Measurements from ENCODE around the gene SLC22A4.

SLC22A4 gene

DNA sequence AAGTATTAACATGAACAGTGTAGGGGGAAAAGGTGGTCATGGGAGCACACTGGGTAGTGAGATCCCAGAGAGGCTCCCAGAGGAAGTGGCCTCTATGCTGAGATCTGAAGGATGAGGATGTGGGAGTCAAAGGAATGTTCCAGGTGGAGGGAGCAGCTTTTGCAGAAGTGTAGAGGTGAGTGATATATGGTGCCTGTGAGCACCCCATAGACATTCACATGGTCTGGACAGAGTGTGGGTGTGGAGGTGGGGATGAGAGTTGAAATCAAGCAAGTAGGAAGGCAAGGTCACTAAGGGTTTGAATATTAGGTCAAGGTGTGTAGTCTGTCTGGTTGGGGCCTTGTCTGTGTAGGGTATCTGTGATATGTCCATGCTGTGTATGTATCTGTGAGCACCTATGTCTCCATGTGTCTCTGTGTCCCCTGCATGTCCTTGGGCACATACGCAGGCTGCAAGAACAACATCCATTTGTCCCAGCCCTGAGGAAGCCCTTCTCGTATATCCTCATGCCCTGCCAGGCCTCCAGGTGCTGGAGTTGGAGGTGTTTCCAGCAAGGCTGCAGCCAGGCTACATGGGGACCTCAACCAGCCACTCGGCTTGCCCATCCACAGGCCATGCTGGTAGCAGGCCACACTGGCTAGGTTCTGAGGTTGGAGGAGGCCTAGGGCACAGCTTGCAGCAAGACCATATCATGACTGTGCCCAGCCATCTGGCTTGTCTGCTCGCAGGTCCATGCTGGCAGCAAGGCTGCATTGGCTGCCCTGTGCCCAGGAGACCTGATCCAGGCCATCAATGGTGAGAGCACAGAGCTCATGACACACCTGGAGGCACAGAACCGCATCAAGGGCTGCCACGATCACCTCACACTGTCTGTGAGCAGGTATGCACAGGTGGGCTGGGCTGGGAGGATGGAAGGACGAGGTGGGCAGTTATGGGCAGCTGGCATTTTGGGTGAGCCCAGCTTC lies 32.0 kb upstream of the SLC22A4 start:
- H3K27ac ChIP-seq, result no peak overlapping the region
- DNase-seq (ENCODE audit: low read depth, low spot score), result no peak

DNA sequence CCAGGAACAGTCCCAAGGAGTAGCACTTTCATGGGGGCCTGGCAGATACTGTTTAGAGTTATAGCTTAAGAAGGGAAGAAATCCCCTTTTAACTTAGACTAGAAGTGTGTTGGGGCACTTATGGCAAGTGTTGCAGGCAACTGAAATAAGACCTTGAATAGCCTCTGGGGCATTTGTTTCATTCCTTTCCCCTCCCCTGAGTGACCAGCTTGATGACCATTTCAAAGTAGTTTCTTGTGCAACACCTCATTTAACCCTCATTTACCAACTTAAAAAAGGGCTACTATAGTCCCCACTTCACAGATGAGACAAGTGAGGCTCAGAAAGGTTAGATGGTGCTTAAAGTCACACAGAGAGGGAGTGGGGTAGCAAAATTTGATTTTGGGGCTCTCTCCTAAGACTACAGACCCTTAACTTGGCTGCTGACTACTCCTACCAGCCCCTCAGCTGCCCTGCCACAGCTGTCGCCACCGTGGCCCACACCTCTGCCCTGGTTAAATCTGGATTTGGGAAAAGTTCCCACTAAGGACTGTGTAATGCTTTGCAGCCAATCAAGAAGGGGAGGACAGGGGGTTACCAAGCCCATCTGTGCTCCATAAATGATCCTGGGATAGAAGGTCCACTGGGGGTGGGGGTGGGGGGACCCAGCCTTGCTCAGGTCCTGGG lies 31.2 kb upstream of the SLC22A4 start:
- no peak overlapping the region for H3K27ac ChIP-seq
- DNase-seq (ENCODE audit: low read depth, low spot score), result no peak

DNA sequence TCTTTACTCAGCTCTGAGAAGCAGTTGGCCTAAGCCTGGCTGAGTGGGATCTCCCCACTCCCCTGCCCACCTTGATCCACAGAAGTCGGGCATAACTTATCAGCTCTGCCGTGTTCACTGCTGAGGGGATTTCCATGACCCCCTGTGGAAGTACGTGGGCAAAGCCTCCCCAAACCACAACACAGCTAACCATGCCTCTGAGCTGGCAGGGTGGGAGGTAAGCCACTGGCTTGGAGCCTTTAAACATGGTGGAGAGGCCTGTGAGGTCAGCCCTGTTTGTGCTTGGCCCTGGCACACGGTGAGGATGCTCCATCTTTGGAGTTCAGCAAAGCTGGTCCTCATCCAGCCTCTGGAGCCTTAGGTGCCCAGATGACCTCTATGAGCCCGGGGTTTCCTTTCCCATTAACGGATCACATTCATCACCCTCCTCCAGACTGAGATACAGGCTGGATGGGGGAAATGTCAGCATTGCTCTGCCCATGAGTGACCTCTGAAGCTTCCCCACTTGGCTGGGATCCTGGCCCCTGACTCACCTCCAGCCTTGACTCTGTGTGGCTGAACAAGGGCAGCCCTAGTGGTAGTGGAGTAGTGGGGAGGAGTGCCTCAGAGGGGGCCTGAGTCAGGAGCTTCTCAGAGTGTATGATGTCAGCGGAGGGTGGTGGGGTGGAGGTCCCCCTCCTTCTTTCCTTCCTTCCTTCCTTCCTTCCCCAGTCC lies 30.5 kb upstream of the SLC22A4 start:
- DNase-seq (ENCODE audit: low read depth, low spot score), result no peak
- peak overlapping the region; percentile 7 for H3K27ac ChIP-seq

DNA sequence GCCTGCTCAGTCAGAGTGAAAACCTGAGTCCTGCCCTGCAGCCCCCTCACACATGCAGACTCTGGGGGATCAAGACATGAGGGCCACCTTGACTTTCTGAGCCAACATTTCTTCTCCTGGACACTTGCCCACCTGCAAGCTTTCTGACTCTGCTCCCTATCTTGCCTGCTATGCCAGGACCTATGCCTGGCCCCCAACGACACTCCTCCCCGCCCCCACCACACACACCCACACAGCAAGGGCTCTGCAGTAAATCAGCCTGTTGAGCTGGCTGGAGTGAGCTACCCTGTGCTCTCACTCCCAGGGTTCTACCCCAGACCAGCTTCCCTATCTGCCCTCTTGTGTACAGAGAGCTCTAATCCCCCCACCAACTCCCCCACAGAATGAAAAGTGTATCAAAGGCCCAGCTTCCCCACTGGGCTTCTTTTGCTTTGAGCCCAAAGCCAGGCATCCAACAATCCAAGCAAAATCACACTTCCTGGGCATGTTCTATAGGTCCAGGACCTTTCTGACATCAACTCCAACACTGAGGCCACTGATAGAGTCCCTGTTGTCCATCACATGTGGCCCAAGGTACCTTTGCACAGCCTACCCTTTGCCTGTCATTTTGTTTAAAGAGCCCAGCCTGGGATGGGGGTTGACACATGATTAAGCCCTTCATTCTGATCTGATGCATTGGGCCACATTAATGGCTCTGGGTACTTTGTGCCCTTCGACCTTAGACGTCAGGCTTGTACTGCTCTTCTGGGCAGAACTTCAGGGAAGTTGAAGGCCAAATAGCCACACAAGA lies 29.5 kb upstream of the SLC22A4 start:
- DNase-seq (ENCODE audit: low read depth, low spot score), result no peak
- H3K27ac ChIP-seq, result peak overlapping the region; percentile 48

DNA sequence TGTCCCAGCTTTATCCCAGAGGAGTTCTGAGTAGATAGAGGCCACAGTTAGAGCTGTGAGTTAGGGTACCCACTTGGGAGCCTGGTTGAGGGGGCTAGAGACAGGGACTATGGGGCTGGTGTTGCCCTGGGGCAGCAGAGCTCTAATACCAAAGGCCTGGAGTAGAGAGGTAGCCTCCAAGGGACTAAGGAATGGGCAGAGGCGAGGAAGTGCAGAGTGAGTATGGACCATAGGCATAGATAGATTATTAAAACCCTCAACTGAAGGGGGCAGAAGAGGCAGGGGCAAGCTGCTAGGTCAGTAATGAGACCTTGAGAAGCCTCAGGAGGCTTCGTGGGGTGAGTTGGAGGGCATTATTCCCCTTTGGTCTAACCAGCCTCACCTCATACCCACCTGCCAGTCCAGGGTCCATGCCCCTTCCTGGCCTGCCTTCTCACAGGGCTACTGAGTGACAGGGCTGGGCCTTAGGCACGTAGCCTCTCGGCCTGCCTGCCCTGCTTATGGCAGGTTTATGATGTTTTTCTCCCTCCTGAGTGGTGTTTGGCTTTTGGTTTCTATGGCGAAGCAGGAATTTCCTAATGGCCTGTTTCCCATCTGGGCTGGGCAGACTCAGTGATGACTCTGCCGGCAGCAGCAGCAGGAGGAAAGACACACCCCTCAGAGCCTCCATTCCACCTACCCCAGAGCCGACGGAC lies 28.7 kb upstream of the SLC22A4 start:
- peak overlapping the region; percentile 48 for H3K27ac ChIP-seq
- peak; percentile 43 for DNase-seq (ENCODE audit: low read depth, low spot score)

DNA sequence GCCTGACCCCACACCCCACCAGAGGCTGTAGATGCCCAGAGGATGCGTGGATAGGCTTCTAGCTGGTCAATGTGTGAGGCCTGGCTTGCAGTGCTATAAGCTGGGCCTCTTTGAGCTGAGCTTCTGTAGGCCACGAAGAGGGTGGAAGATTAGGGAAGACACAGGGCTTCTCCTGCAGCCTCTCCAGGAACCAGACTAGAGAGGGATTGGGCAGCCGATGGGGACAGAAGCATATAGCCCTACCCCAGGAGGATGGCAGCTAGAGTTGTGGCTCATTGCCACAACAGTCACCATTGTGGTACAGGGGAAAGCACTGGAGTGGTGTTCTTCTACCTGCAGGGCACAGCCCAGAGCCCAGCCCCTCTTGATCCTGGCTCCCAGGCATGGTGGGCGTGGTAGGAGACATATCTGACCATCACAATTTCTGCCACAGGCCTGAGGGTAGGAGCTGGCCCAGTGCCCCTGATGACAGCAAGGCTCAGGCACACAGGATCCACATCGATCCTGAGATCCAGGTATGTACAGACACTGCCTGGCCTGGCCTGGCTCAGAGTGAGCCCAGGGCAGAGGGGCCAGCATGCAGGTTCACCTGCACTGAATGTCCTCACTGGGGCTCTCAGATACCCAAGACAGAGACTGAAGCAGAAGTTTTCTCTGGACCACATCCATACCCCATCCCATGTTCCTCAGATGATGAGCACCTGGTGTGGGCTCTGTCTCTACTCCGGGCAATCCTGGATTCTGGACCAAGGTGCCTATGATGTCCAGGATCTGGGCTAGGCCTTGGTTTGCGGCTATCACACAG lies 28.0 kb upstream of the SLC22A4 start:
- H3K27ac ChIP-seq, result peak overlapping the region; percentile 48
- no peak for DNase-seq (ENCODE audit: low read depth, low spot score)

DNA sequence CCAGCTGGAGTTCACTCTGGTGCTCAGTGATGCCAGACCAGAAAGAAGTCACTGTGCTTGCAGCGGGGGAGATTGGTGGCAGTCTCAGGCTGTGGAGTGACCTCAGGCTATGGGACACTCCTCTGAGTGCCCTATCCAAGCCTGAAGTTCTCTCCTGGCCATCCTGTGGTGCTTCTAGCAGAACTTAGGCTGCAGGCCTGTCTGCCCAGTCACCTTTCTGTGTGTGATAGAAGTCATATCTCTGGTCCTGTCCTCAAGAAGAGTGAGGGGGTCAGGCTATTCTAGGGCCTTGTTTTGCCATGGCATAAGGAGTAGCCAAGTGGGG lies 27.4 kb upstream of the SLC22A4 start:
- no peak for DNase-seq (ENCODE audit: low read depth, low spot score)
- H3K27ac ChIP-seq, result no peak overlapping the region

DNA sequence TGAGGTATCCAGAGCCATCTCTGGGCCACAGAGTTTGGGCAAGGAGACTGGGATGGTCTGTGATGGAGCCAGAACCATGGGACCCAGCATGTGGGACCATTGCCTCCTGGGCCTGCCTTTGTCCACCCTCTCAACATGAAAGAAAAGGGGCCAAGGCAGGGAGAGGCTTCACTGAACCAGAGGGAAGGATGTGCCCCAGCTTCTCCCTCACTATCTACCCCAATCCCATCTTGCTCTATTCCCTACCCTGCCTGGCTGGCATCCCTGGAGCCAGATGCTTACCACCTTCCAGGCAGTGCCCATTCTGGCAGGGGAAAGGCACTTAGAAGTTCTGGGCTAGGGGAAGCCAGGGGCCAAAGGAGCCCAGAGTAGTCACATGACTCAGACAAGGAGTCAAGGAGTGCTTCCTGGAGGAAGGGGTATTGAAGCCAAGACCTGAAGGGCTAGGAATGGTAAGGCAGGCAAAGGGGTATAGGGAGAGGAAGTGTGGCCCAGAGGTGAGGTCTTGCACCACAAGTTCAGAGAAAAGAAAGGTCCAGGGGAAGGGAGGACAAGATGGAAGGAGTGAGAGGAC lies 26.9 kb upstream of the SLC22A4 start:
- no peak for DNase-seq (ENCODE audit: low read depth, low spot score)
- H3K27ac ChIP-seq, result no peak overlapping the region

DNA sequence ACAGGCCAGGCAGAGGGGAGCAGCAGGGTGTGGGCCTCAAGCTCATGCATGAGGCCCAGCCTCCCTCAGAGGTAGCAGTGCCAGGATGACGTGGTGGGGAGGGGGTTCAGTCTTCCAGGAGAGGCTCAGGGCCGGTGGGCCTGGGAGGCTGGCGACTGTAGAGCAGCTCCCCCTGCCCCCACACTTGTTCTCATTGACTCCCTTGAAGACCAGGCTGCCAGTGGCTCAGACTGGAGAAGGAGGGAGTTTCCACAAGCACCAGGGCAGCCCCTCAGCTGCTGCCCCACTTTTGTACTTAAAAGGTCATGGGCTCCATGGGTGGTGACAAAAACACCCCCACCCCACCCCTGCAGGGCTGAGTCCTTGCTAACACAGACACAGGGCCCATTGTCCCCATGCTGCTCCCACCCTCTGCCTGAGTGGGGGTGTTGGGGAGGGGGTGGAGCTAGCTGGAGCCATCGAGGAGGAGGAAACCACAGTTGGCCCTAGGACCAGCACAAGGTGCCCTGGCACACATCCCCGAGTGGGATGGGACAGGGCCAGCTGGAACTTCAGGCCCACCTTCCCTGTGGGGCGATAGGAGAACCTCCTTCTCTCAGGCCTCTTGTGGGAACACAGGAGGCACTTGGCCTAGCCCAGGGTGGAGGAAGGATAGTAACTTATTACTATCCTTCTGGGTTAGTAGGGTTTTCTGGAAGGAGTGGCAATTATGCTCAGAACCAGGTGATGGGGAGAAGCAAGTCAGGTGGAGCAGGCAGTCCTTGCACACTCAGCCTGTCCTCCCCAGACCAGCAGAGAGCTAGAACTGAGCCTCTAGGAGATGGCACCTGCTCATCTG lies 26.0 kb upstream of the SLC22A4 start:
- no peak overlapping the region for H3K27ac ChIP-seq
- no peak for DNase-seq (ENCODE audit: low read depth, low spot score)

DNA sequence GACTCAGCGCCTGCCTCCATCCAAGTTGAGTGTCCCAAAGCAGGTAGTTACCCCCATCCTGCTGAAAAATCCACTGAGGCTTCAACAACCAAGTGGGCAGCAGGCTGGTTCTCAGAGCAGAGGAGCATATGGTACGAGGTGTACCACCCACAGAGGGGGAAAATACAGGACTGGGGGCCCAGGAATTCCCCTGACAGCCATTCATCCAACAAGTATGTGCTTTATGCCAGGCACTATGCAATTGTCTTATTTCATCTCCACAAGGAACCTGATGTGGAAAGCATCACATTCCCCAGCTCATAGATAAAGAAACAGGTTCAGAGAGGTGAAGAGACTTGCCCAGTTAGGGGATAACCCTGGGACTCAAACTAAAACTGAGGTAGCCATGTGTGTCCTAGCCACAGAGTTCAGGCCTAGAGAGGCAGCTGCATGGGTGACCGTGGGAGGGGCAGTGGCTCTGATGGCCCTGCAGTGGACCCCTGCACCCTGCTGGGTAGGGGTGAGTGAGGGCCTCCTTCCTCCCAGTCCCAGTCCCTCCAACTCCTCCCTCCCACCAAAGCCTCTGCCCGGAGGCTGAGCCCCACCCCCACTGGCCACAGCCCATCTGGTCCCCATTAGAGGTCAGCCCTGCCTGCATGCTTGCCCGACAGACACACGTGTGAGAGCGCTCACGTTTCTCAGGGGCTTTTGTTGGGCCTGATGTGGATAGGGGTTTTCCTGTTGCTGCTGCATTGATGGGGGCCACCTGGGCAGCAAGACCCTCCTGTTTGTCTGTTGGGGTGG lies 25.2 kb upstream of the SLC22A4 start:
- no peak for DNase-seq (ENCODE audit: low read depth, low spot score)
- no peak overlapping the region for H3K27ac ChIP-seq

DNA sequence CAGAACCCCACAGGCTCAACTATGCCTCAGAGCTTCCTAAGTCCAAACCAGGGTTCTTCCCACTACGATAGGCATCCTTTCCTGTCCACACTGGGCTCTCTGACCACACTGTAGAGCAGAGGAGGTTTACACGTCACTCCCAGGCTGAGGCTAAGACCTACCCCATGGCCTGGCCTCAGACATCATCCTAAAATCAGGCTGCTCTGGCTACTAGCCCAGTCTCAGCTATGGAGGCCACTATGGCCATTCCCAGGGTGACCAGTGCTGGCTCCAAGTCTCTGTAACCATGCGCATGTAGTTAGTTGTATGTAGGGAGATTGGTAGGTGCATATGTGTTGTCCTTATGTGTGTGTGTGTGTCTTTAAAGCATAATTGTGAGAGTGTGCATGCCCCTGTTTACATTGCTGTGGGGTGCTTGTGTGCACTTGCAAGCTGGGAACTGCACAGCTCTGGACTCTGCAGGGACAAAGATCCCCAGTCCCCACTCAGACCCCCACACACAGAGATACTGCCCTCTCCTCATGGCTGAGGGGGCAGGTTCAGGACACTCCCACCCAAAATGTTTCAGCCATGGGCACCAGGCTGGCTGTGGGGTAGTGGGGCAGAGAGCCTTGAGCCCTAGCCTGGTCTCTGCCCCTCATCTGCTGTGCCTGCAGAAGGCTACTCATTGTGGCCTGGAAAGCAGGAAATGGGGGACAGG lies 24.4 kb upstream of the SLC22A4 start:
- no peak overlapping the region for H3K27ac ChIP-seq
- DNase-seq (ENCODE audit: low read depth, low spot score), result no peak

DNA sequence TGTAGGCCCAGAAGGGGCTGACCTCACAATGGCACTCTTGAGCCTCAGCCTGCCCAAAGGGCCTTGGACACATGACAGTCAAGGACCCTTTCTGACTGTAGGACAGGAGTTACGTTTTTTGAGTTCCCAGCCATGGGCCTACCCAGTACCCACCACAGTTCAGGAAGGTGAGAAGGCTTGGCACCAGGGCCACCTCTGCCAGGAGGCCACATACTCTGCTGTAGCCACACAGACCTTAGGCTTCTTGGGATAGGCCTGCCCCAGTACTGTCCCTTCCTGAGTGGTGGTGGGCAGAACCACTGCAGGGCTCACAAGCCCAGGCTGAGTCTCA lies 23.9 kb upstream of the SLC22A4 start:
- no peak for DNase-seq (ENCODE audit: low read depth, low spot score)

DNA sequence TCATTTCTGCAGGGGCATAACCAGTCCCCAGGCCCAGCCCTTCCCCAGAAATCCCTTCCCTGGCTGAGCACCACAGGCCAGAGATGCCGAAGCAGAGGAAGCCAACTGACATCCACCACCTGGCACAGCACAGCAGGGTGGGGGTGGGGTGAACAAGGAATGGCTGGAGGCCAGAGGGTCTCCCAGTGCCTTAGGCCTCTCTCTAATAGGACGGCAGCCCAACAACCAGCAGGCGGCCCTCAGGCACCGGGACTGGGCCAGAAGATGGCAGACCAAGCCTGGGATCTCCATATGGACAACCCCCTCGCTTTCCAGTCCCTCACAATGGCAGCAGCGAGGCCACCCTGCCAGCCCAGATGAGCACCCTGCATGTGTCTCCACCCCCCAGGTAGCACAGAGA lies 23.5 kb upstream of the SLC22A4 start:
- no peak for DNase-seq (ENCODE audit: low read depth, low spot score)
- H3K27ac ChIP-seq, result no peak overlapping the region

More for the DNA sequence above, 23.9 kb upstream of the SLC22A4 start:
- no peak overlapping the region for H3K27ac ChIP-seq

DNA sequence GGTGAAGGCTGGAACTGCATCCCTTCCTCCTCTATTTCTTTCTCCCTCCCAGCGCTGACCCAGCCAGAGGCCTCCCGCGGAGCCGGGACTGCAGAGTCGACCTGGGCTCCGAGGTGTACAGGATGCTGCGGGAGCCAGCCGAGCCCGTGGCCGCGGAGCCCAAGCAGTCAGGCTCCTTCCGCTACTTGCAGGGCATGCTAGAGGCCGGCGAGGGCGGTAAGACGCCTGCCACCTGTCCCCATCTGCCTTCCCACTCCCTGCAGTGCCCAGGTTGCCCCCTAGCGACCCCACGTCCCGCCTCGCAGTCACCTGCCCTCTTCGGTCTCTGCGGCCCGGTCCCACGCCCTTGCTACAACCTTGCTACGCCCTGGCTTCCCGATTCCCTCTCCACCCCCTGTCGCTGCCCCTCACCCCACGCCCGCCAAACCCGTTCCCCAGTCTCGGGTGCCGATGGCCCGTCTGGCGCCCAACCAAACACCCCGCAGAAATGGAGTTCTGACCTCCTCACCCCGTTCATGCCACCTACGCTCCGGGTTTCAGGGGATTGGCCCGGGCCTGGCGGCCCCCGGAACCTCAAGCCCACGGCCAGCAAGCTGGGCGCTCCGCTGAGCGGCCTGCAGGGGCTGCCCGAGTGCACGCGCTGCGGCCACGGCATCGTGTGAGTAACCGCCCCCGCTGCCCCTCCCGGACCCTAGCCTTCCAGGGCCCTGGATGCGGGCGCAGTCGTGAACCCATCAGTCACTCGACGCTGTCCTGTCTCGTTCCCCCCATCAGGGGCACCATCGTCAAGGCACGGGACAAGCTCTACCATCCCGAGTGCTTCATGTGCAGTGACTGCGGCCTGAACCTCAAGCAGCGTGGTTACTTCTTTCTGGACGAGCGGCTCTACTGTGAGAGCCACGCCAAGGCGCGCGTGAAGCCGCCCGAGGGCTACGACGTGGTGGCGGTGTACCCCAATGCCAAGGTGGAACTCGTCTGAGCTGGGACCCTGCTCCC lies 22.6 kb upstream of the SLC22A4 start:
- DNase-seq (ENCODE audit: low read depth, low spot score), result no peak
- H3K27ac ChIP-seq, result no peak overlapping the region

Measured in epithelial cell of prostate (primary cell).